Thyroid gland (tissue), 4 donors: ENCODE results near the gene CAPZB. TPM values are rescaled to one million over a fixed set of nuclear protein-coding genes. Genes with fewer than 3 reads are reported as not detected.

Experiments
- DNase-seq, 2 donors: peaks; one replicate each; pipeline ENCODE4 v3.0.0-alpha.2; 2019
- H3K27ac ChIP-seq, 3 donors: fragments of 200-600 bp; sonication (generic); 1 replicate in 2 of 3; 2 replicates in 1 of 3; pipeline ENCODE4 v1.5.1; 2016 to 2019; ENCODE audit warnings: mild to moderate bottlenecking in 1 of 3, moderate library complexity in 1 of 3
- H3K27me3 ChIP-seq: fragments of 200-600 bp; sonication (generic); one replicate; pipeline ENCODE4 v1.5.1; 2019
- H3K36me3 ChIP-seq, 2 donors: fragments of 200-600 bp; sonication (generic); one replicate each; pipeline ENCODE4 v1.5.1; 2016 to 2019
- H3K4me1 ChIP-seq, 2 donors: fragments of 200-600 bp; sonication (generic); one replicate each; pipeline ENCODE4 v1.5.1; 2017 to 2019
- H3K4me3 ChIP-seq, 3 donors: fragments of 200-600 bp; sonication (generic); replicated peaks in 1 of 3; 1 replicate in 2 of 3; 2 replicates in 1 of 3; pipeline ENCODE4 v1.5.1; 2016; ENCODE audit warnings: mild to moderate bottlenecking in 1 of 3
- H3K9me3 ChIP-seq: fragments of 200-600 bp; sonication (generic); one replicate; pipeline ENCODE4 v1.5.1; 2017
- CTCF ChIP-seq, 6 experiments: fragments of 200-600 bp in 3 of 6; fragments of 450-650 bp in 3 of 6; sonication (generic) in 3 of 6; IDR thresholded peaks; one replicate each; pipeline ENCODE4 v1.5.1; 2016 to 2019; ENCODE audit warnings: antibody characterized with exemption in 6 of 6, mild to moderate bottlenecking in 2 of 6, inconsistent platforms in 1 of 6, moderate library complexity in 1 of 6
- POLR2A ChIP-seq, 2 donors: fragments of 450-650 bp; IDR thresholded peaks; one replicate each; pipeline ENCODE4 v1.6.1; 2017; ENCODE audit warnings: antibody characterized with exemption in 2 of 2, mild to moderate bottlenecking in 2 of 2, moderate library complexity in 1 of 2
- WGBS, 2 donors: methylation state at CpG; one replicate each; pipeline ENCODE4 v1.1.5; 2017; 5-methylcytosine and 5-hydroxymethylcytosine counted together
- intact Hi-C: fragments of 100-400 bp; cut with DNase I; formaldehyde crosslinking; loops from one replicate; pipeline ENCODE4 v1.15.1; 2023
- total RNA-seq, 4 donors: library from RNA; depleted of rRNA; stranded (reverse); fragments of >200 nt; gene quantifications; one replicate each; pipeline ENCODE4 v1.2.3, GENCODE V29; 2016

Gene CAPZB
- total RNA-seq, 4 donors from 2014 or later, result 75.4 to 116 (median 93.1) TPM

- peaks cover 18 to 37% of the 10 kb centered on the region in 2 donors for H3K4me1 ChIP-seq
- intact Hi-C loops, result no loop called here
- H3K4me3 ChIP-seq, result no peak overlapping the region
- no peak for TF ChIP-seq CTCF (IDR thresholded peaks at IDR 0.05)
- no peak for DNase-seq
- H3K36me3 ChIP-seq, result no peaks in the 10 kb centered on the region
- H3K27ac ChIP-seq, result no peak overlapping the region
- no peaks in the 10 kb centered on the region for H3K9me3 ChIP-seq
- no peaks in the 10 kb centered on the region for H3K27me3 ChIP-seq
- WGBS, 2 donors, result 85 to 93% methylated on average over 5 of the region's 5 CpGs
Measured at GRCh38 chr1:19410393-19410792, 74.9 kb downstream of the CAPZB start.

GRCh38 chr1:19409477-19410341, 75.6 kb downstream of the CAPZB start:
- intact Hi-C loops, result no loop called here
- TF ChIP-seq POLR2A (IDR thresholded peaks at IDR 0.05), result no peak
- no peak for TF ChIP-seq CTCF (IDR thresholded peaks at IDR 0.05)
- H3K4me3 ChIP-seq, result no peak overlapping the region
- no peaks in the 10 kb centered on the region for H3K36me3 ChIP-seq
- H3K27ac ChIP-seq, result no peak overlapping the region
- 95% methylated on average over 7 of the region's 7 CpGs for WGBS, 2 donors
- H3K4me1 ChIP-seq, result peaks cover 16 to 30% of the 10 kb centered on the region in 2 donors
- no peak for DNase-seq
- H3K27me3 ChIP-seq, result no peaks in the 10 kb centered on the region
- H3K9me3 ChIP-seq, result no peaks in the 10 kb centered on the region

- 84 to 96% methylated on average over 5 to 8 of the region's 8 CpGs for WGBS, 2 donors
- no peak overlapping the region for H3K27ac ChIP-seq
- H3K4me3 ChIP-seq, result no peak overlapping the region
- TF ChIP-seq CTCF (IDR thresholded peaks at IDR 0.05) (no peak), POLR2A (IDR thresholded peaks at IDR 0.05) (no peak)
- no peaks in the 10 kb centered on the region for H3K36me3 ChIP-seq
- no peak for DNase-seq
- no peaks in the 10 kb centered on the region for H3K9me3 ChIP-seq
- intact Hi-C loops, result no loop called here
- peaks cover under 1 to 17% of the 10 kb centered on the region in 2 donors for H3K4me1 ChIP-seq
- no peaks in the 10 kb centered on the region for H3K27me3 ChIP-seq
Measured at GRCh38 chr1:19407494-19408096, 77.7 kb downstream of the CAPZB start.

- no peak overlapping the region for H3K27ac ChIP-seq
- H3K9me3 ChIP-seq, result no peaks in the 10 kb centered on the region
- TF ChIP-seq CTCF (IDR thresholded peaks at IDR 0.05), result no peak
- no peak for TF ChIP-seq POLR2A (IDR thresholded peaks at IDR 0.05)
- no peak for DNase-seq
- intact Hi-C loops, result no loop called here
- 87 to 94% methylated on average over 5 of the region's 5 CpGs for WGBS, 2 donors
- peaks cover 10 to 24% of the 10 kb centered on the region in 2 donors for H3K4me1 ChIP-seq
- H3K4me3 ChIP-seq, result no peak overlapping the region
- H3K27me3 ChIP-seq, result no peaks in the 10 kb centered on the region
- H3K36me3 ChIP-seq, result no peaks in the 10 kb centered on the region
Measured at GRCh38 chr1:19406680-19407079, 78.7 kb downstream of the CAPZB start.
